ENCODE results near the gene NTHL1. TPM values are rescaled to one million over a fixed set of nuclear protein-coding genes. Genes with fewer than 3 reads are reported as not detected.
A peak's percentile ranks its signal among the peaks of the same experiment; 100 is the strongest.
"Not testable (repeated sequence)": the region's sequence is repeated elsewhere in the genome, so short reads cannot be mapped to it uniquely, and the experiment has no call there.

The NTHL1 gene
- polyA plus RNA-seq, 5 donors, result 21.0 to 41.2 (median 26.9) TPM

DNA sequence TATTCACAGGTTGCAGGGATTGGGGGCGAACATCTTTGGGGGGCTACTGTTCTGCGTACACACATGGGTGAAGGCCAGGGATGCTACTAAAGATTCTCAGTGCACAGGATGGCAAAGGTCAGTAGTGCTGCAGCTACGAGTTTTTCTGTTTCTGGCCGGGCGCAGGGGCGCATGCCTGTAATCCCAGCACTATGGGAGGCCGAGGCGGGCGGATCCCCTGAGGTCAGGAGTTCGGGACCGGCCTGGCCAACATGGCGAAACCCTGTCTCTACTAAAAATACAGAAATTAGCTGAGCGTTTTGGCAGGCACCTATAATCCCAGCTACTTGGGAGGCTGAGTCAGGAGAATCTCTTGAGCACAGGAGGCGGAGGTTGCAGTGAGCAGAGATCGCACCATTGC, 34.1 kb downstream of the NTHL1 start:
- no peak for DNase-seq

DNA sequence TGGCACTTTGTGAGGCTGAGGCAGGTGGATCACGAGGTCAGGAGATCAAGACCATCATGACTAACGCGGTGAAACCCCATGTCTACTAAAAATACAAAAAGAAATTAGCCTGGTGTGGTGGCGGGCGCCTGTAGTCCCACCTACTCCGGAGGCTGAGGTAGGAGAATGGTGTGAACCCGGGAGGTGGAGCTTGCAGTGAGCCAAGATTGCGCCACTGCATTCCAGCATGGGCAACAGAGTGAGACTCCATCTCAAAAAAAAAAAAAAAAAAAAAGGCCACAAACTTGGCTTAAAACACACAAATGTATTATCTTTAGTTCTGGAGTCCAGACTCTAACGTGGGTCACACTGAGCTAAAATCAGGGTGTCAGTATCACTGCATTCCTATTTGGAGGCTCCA, 35.9 kb downstream of the NTHL1 start:
- not testable (repeated sequence) for DNase-seq

DNA sequence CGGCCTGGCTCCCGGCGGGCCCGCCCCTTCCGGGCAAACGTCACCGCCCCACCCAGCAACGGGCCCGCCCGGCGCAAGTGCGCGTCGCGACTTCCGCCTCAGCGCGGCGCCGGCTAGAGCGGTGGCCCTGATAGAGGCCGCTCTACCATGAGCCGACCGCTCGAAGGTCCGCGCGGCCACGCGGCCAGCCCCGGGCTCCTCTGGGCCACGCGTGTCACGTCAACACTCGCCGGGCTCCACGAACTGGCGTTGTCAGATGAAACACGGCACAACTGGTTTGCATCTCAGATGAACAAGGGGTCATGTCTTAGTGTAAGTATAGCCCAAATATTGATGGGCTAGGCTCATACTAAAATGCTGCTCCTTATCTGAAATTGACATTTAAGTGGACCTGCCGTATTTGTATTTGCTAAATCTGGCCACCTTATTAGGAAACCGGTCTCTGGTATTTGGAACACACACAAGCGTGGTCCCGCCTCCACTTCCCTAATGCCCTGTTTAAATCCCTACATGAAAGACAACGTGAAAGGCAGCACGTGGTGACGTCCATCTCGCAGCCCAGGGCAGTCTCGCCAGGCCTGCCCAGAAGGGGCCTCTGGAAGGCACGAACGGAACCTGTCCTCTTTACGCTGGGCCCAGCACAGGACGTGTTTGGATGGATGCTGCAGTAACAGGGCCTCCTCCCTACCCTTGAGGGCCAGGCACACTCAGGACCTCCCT, 37.7 kb downstream of the NTHL1 start, which contains the start of gene ZNF598:
TSS of gene ZNF598 (minus strand) at position 31 of the 720 bp plus-strand sequence.
- DNase-seq, result peak; percentile 84 to 86

DNA sequence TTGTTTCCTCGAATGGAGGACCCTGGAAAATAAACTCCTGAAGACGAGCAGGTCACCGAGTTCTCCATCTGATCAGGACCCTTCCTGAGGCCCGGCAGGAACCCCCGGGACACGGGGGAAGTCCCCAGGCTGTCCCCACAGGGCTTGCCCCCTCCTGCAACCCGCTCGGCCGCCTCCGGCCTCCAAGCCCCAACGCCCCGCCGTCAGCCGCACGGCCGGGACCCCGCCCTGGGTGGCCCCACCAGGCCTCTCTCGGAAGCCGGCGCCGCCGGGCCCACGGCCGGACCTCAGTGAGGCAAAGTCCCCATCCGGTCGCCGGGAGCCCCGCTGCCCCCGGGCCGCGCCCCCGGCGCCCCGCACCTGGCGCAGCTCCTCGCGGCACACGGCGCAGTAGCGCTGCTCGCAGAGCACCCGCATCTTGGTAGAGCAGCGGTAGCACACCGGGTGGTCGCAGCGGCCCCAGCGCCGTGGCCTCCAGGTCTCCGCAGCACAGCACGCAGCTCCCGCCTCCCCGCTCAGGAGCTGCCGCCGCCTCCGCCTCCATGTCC, 38.4 kb downstream of the NTHL1 start:
- no peak for DNase-seq

DNA sequence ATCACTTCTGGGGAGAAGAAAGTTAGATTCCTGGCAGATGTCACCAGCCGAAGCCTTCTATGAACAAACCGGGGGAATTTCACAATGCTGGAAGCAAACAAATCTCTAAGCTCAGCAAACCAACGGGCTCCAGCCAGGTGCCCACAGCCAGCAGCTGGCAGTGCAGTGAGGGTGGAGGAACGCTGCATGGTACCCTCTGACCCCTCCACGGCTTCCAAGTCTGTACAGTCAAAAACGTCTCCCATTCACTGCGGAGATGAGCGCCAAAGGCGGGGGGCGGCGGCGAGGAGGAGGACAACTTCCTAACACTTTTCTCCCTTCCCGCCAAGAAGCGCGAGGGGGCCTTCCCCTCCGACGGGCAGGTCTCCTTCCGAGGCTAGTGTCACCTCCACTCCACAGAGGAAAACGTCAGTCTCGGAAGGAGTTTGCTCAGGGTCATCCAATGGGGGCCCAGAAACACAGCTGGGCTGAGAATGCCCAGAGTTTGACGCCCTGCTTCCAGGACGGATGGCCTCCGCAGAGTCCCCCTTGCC, 38.9 kb downstream of the NTHL1 start:
- no peak for DNase-seq

DNA sequence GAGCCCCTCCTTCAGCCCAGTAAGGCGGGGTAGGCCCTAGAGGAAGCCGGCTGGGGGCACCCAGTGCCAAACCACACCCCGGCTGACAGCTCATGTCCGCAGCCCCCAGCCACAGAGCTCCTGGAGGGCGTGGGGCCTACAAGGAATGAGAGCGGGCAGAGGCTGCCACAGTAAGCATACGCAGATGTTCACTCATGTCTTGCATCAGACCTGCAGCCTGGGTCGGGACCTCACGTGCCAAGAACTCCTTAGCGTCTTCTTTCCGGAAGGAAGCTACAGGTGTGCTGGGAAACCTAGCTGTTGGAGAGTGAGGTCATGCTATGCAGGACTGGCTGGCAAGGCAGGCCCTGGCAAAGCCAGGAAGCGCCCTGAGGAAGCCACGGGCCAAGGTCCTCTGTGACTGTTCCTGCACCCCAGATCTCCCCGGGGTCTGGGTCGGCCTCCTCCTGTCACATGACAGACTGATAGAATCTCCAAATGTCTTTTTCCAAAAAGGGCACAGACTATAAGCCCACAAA, 39.6 kb downstream of the NTHL1 start:
- no peak for DNase-seq

DNA sequence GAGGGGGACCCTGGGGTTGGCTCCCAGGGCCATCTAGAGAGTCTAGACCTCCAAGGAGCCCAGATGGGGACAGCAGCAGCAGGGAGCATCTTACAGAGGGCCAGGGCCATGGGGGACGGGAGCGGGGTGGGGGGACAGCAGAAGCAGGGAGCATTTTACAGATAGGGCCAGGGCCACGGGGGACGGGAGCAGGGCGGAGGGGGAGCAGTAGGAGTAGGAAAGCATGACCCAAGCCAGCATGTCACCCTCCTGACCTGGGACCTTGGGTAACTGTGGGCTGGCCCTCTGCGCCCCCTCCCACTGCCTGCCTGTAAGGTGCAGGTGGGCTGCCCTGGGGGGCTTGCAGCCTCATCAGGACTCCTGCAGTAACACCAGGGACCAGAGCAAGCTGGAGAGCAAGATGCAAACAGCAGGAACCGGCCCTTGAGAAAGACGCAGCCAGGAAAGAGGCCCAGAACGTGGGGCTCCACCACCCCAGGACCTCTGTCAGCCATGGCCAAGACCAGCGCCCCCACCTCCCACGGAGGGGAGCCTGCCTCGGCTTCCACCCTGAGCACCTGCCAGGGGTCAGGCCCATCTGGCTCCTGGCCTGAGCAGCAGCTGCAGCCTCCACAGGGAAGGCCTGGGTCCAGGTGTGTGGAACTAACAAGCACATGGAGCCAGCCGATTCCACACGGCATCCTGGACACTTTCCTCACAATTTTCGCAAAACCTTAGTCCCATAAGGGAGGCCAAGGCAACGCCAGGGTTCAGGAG, 40.4 kb downstream of the NTHL1 start:
- DNase-seq, result no peak

DNA sequence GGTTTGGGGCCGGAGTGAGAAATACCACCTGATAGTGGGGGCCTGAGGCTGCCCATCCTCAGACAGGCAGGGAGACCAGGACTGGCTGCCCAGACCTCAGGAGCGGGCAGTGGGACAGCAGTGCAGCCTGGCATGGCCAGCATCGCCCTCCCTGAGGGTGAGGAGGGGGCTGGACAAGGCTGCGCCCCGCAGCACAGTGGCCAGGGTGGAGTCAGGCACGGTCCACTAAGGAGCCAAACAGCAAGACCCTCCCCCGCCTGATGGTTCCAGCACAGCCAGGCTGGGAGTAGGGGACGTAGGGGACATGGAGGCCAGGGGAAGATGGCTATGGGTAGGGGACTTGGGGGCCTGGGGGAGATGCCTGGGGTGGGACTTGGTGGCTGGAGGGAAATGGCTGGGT, 41.3 kb downstream of the NTHL1 start:
- DNase-seq, result no peak

DNA sequence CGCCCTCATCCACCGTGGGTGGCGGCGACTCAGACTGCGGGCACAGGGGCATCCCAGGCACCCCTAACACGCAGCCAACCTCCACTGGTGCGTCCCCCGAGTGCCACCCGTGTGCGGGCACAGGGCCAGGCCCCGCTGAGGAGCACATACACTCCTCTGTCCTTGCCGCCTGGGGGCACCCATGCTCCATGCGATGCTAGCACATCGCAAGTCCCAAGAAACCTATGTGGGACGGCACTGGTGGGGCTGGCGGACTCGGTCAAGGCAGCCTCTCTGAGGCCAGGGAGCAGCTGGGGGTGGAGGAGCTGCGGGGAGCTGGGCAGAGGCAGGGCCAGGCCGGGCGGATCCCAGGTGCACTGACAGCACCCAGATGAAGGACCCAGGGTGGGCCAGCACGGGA, 42.0 kb downstream of the NTHL1 start:
- no peak for DNase-seq

DNA sequence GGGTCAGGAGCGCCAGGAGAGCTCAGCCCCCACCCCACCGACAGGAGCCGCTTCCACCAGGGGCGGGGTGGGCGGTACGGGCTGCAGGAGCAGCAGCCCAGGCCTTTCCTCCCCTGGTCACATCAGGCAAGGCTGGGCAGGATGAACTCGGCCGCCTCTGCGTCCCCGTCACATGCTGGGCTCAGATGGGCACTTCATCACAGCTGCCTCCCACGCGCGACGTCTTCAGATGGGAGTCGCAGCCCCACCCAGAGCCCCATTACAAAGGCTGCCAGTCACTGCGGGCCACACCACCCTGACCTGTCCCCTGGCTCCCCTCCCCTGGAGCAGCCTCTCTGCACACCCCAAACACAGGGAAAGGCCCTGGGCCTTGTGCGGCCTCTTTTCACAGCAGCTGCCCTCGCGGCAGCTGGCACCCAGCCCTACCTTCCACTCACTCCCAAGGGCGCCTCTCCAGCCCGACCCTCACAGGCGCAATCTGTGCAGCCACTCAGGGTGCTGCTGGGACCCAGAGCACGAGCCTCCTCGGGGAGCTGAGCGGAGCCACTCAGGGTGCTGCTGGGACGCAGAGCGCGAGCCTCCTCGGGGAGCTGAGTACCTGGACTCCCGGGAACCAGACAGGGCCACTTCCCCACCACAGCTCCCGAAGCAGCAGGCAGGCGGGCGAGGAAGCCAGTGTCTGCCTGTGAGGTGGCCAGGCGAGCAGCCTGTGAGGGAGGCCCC, 42.7 kb downstream of the NTHL1 start:
- DNase-seq, result no peak

DNA sequence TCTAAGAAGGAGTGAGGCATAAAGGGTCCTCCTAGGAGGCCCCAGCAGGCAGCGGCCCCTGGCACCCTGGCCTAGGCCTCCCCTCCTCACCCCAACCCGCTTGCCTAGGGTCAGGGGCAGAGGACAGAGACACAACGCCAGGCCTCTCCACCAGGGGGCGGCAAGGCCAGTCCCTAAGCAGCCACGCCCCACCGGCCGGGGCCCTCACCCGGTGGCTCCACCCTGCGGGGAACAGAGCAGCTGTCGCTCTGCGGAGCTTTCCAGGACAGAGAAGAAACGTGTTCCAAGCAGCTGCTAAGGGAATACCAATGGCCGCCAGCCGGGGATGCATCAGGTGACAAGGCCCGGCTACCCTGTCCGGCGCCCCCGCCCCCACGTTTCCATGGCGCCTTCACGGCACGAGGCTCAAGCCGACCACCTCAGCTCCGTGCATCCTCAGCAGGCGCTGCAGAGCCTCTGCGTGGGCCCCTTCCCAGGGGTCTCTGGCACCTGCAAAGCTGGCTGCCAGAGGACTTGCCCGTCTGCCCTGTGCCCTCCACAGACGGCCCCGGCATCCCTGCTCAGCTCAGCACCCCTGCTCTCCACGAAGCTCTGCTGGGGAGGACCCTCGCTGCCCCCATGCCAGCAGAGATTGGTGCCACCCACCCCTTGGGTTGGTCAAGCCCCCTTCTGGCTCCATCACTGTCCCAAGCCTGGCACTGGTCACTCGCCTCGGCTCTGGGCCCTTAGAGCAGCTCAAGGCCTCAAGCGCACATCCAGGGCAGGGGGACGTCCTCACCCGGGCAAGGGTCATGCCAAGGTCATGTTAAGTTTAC, 43.6 kb downstream of the NTHL1 start:
- DNase-seq, result peak; percentile 75 to 77

DNA sequence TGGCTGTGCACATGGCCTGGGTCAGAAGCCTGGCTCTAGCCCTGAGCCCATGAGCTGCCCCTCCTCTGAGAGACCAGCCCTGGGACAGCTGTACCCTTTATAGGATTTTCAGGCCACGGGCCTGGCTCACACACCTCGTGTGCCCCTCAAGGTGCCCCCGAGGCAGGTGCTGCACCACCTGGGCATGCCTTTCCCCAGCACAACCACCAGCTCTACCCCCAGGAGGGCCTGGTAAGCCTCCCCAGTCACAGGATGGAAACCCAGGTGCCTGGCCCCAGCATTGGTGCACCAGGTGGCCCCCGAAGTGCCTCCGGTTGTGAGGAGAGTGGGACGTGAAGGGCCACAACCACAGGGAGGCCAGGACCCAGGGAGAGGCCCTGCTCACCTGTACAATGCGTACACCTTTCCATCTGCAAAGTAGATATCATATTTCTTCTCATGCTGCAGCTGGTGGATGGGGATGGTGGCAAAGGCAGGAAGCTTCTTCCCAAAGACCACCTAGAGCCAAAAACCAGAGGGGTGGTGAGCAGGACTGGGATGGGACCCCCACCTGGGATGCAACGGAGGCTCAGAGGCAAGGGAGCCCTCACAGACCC, 44.3 kb downstream of the NTHL1 start:
- DNase-seq, result no peak

DNA sequence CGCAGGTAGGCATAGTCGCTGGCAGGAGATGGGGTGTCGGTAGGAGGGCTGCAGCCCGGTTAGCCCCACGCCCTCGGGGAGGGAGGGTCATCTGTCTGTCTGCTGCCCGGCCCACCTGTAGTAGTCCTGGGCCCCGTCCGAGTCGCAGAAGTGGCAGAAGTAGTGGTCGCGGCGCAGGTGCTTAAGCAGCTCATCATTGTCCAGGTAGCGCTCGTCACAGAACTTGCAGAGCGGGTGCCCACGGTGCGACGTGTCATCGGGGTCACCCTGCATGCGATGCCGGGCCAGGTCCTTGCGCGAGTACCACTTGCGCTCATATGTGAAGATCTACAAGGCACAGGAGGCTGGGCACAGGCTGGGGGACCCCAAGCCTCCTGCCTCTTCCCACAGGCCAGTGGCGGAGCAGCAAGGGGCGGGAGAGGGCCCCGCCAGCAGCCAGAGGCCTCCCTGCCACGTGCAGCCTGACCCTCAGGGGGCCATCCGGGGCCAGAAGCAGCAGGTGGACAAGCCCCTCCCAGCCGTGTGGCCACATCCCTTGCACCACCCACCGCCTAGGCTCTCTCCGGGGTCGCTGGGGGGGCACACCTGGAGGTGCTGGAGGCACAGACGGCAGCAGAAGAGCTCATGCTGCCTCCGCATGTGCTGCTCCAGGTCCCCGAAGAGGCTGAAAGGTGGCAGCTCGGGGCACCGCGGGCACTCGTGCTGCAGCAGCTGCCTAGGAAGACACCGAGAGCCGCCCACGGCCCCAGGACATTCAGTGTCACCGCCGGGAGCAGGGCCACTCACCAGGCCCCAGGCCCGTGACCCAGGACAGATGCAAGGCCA, 45.0 kb downstream of the NTHL1 start:
- DNase-seq, result no peak

DNA sequence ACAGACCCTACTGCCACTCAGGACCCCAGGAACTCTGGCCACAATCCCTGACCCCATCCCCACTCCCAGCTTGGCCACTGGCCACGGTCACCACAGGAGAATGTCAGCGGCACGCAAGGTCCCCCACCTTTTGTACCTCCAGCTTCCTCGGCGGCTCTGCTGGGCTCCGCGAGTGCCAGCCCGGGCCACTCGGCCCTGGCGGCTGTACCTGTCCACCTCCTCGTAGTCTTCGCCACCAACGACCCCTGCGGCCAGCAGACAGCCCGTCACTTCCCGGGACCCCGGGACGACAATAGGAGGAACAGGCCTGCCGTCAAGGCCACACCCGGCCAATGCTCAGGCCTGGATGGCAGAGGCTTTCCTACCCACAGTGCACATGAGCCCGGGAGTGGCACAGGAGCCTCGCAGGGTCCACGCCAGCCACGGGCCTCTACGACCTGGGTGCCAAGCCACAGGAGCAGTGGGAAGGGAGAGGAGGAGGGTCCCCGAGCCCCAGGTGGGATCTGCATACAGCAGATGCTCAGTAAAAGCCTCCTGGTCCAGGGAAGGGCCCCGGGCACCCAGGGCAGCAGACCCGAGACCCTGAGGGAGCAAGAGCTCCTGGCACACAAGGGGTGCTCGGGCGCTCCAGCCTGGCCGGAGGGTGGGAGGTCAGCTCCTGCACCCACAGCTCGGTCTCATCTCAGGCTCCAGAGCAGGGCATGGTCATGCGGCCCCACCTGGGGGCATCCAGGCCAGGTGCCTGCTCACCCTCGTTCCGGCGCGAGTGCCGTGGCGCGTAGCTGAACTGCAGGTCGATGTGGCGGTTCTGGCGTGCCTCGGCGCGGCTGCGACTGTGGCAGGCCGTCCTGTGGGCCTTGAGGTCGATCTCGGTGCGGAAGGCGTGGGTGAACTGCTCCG, 45.9 kb downstream of the NTHL1 start:
- no peak for DNase-seq

DNA sequence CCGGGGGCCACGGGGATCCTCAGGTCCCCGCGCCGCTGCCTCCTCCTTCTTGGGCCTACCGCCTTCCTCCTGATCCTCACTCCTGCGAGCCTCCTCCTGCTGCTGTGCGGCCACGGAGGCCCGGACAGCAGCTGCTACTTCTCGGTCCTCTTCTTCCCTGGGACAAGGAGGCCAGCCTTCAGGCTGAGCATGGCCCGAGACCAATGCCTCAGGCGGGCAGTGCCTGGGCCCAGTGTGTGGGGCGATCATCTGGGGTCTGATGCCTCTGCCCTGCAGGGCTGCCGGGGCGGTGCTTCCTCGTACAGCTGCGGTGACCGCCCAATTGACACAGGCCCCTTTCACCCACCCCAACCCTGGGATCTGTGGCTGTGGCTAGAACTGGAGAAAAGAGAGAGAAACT, 46.6 kb downstream of the NTHL1 start:
- no peak for DNase-seq

DNA sequence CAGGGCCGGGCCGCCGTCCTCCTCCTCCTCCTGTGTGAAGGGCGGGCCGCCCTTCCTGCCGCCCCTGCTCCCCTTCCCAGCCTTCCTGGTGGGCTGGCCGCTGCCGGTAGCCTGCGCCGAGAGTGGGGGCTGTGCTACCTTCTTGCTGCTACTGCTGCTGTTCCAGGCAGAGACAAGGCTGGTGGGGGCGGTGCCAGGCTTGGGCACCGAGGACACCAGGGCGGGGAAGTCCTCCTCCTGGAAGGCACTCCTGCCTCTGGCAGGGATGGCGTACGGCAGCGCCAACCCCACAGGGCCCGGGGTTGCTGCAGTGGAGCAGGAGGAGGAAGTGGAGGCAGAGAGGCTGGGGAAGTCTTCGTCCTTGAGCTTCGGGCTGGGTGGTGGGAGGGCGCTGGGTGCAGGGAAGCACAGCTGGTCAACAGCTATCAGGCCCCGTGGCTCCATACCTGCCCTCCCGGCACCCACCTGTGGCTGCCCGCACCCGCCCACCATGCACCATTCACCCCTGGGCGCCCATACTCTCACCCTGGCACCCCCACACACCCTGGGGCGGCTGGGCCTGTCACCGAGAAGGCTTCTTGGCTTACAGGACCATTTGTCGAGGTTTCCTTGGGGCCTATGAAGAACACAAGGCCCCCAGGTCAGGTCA, 47.6 kb downstream of the NTHL1 start:
- DNase-seq, result no peak

DNA sequence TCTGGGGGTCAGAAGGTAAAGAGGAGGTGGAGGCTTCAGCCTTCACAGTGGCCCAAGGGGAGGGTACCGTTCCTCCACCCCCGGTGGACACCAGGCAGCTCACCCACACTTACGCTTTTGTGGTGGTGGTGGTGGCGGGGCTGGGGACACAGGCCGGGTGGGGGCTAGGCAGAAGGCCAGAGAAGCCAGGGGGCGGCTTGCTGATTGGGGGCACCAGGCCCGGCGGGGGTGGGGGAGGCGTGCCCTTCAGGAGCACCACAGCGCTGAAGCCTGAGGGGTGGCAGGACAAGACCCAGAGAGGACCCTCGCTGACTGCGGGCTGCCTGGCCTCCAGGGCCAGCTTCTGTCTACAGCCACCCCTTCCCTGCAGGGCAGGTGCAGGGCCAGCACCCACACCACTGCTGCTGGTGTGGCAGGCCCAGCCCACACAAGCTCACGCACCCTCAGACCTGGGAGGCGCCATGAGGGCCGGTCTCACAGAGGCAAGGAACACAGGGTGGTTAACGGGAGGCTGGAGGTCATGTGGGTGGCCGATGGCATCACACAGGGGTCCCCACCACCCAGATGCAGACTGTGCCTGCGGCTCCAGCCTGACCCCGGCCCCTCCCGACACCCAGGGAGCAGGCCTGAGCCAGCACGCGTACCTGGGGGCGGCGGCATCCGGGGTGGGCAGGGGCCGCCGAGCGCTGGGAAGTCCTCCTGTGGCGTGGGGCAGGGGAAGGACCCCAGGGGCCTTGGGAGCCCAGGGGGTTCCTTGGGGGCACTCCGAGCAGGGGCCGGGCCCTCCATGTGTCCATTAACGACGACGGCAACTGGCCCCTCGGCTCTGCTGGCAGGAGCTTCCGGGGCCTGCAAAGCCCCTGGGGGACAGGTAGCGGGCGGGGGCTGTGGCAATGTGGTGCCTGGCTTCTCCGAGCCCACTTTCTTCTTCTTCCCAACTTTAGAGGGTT, 48.5 kb downstream of the NTHL1 start:
- DNase-seq, result no peak

Measured in right lung (tissue), 5 donors.